Measurements from ENCODE around the gene ANKDD1A. TPM values are rescaled to one million over a fixed set of nuclear protein-coding genes. Genes with fewer than 3 reads are reported as not detected.

Gene ANKDD1A
- polyA plus RNA-seq (ENCODE audit: insufficient read length in 10 of 10) = 1 to 10 TPM; 3.1 to 9.9 (median 5.2) TPM
- long read RNA-seq, donor 1, partial matches to known transcripts = 46 of 46 reads
- long read RNA-seq, donor 1, other reads (novel, unspliced or antisense) = 0 of 46 reads
- long read RNA-seq, donor 2, partial matches to known transcripts = 44 of 44 reads
- long read RNA-seq, donor 2, other reads (novel, unspliced or antisense) = 0 of 44 reads
- long read RNA-seq, donor 3 = 0 reads
- long read RNA-seq, donor 4, partial matches to known transcripts = 62 of 86 reads
- long read RNA-seq, donor 4, other reads (novel, unspliced or antisense) = 24 of 86 reads
- long read RNA-seq, donor 5, partial matches to known transcripts = 69 of 69 reads
- long read RNA-seq, donor 5, other reads (novel, unspliced or antisense) = 0 of 69 reads
- long read RNA-seq, donor 6, partial matches to known transcripts = 24 of 57 reads
- long read RNA-seq, donor 6, other reads (novel, unspliced or antisense) = 33 of 57 reads
- long read RNA-seq, donor 7, partial matches to known transcripts = 28 of 28 reads
- long read RNA-seq, donor 7, other reads (novel, unspliced or antisense) = 0 of 28 reads
- long read RNA-seq, donor 8, partial matches to known transcripts = 26 of 26 reads
- long read RNA-seq, donor 8, other reads (novel, unspliced or antisense) = 0 of 26 reads
- long read RNA-seq, donor 9, partial matches to known transcripts = 8 of 8 reads
- long read RNA-seq, donor 9, other reads (novel, unspliced or antisense) = 0 of 8 reads

GRCh38 chr15:64911311-64912186, at the start of gene ANKDD1A:
TSS of gene ANKDD1A (plus strand) at chr15:64911902. CDS start at chr15:64911931, 29 bp downstream.
- peak; percentile 63 to 93 (median 80) for DNase-seq

GRCh38 chr15:64861960-64862359, 49.7 kb upstream of the ANKDD1A start:
- no peak for DNase-seq

GRCh38 chr15:64862408-64862807, 49.3 kb upstream of the ANKDD1A start:
- no peak for DNase-seq

GRCh38 chr15:64864068-64864467, 47.6 kb upstream of the ANKDD1A start:
- DNase-seq = peak; percentile 57 to 77 (median 69)

GRCh38 chr15:64865126-64865997, 46.3 kb upstream of the ANKDD1A start:
- no peak for DNase-seq

GRCh38 chr15:64865998-64866520, 45.6 kb upstream of the ANKDD1A start:
- peak in 2 of 3 donors; percentile 32 to 76 for DNase-seq

- no peak for DNase-seq
These were observed 42.2 kb upstream of the ANKDD1A start for GRCh38 chr15:64869501-64869900.

GRCh38 chr15:64870353-64870752, 41.3 kb upstream of the ANKDD1A start:
- no peak for DNase-seq

GRCh38 chr15:64875641-64876223, 36.0 kb upstream of the ANKDD1A start:
- DNase-seq = no peak

- DNase-seq = peak in 1 of 3 donors; percentile 70
These were observed 34.3 kb upstream of the ANKDD1A start for GRCh38 chr15:64877435-64877834.

GRCh38 chr15:64878705-64879104, 33.0 kb upstream of the ANKDD1A start:
- DNase-seq = peak in 1 of 3 donors; percentile 51

GRCh38 chr15:64883100-64883581, 28.6 kb upstream of the ANKDD1A start:
- no peak for DNase-seq

GRCh38 chr15:64883997-64884511, 27.6 kb upstream of the ANKDD1A start:
- peak in 2 of 3 donors; percentile 61 to 64 for DNase-seq

GRCh38 chr15:64884679-64885078, 27.0 kb upstream of the ANKDD1A start:
- no peak for DNase-seq

- DNase-seq = no peak
These were observed 23.4 kb upstream of the ANKDD1A start for GRCh38 chr15:64888336-64888735.

- no peak for DNase-seq
These were observed 20.1 kb upstream of the ANKDD1A start for GRCh38 chr15:64891561-64891960.

GRCh38 chr15:64892847-64893403, 18.8 kb upstream of the ANKDD1A start:
- DNase-seq = no peak

GRCh38 chr15:64893481-64894394, 18.0 kb upstream of the ANKDD1A start:
- peak; percentile 96 to 98 (median 98) for DNase-seq
